Lower lobe of right lung (tissue), 2 donors: Measurements from ENCODE around the gene ZSWIM4. TPM values are rescaled to one million over a fixed set of nuclear protein-coding genes. Genes with fewer than 3 reads are reported as not detected.

Source experiments
- ATAC-seq, 2 donors: fragments of 200-7000 bp; cut with Tn5 transposase; one replicate each; pipeline ENCODE4 v1.9.1; 2020 to 2022; ENCODE audit warnings: mild to moderate bottlenecking in 2 of 2, moderate library complexity in 2 of 2
- DNase-seq: peaks from one replicate; pipeline ENCODE4 v3.0.0-alpha.2; 2020
- H3K27ac ChIP-seq: fragments of 200-600 bp; one replicate; pipeline ENCODE4 v1.8.0; 2022
- H3K27me3 ChIP-seq: fragments of 200-600 bp; one replicate; pipeline ENCODE4 v1.8.0; 2022; ENCODE audit warnings: low read depth
- H3K36me3 ChIP-seq: fragments of 200-600 bp; one replicate; pipeline ENCODE4 v1.8.0; 2022; ENCODE audit warnings: mild to moderate bottlenecking
- H3K4me1 ChIP-seq: fragments of 200-600 bp; one replicate; pipeline ENCODE4 v1.8.0; 2022
- H3K4me3 ChIP-seq: fragments of 200-600 bp; one replicate; pipeline ENCODE4 v1.8.0; 2022; ENCODE audit warnings: mild to moderate bottlenecking
- H3K9me3 ChIP-seq: fragments of 200-600 bp; one replicate; pipeline ENCODE4 v1.8.0; 2022
- CTCF ChIP-seq: fragments of 200-600 bp; IDR thresholded peaks from one replicate; pipeline ENCODE4 v1.8.0; 2022; ENCODE audit warnings: antibody characterized with exemption, mild to moderate bottlenecking
- intact Hi-C: fragments of 100-400 bp; cut with DNase I; formaldehyde crosslinking; loops from one replicate; pipeline ENCODE4 v1.11.0; 2022
- total RNA-seq: library from RNA; stranded (reverse); fragmentation: NEBNext Ultra II Directional; extraction: Animal tissue kit (Norgen Biotek cat#: 25700); gene quantifications from one replicate; pipeline ENCODE4 v1.2.1, GENCODE V29; 2021
- donor health status: DM: no; HTN: yes; CAD: no; lungs with severe emphysema.

ZSWIM4 gene
- total RNA-seq, 1 donor from 2014 or later = 7.4 TPM

- DNase-seq (no peak), ATAC-seq (no peak)
- Histone ChIP-seq H3K27ac (peak overlapping the region; percentile 100), H3K9me3 (no peaks in the 10 kb centered on the region), H3K36me3 (peaks cover 24% of the 10 kb centered on the region), H3K27me3 (no peaks in the 10 kb centered on the region), H3K4me3 (peak overlapping the region; percentile 83), H3K4me1 (peaks cover 82% of the 10 kb centered on the region)
- no peak for TF ChIP-seq CTCF
- intact Hi-C loops = no loop called here
These were observed 44.7 kb downstream of the ZSWIM4 start for GRCh38 chr19:13839938-13840304.

GRCh38 chr19:13840305-13841085, 45.3 kb downstream of the ZSWIM4 start:
- ATAC-seq = peak; percentile 21 to 24

GRCh38 chr19:13841086-13841961, 46.1 kb downstream of the ZSWIM4 start:
- peak overlapping the region; percentile 83 for H3K4me3 ChIP-seq
- intact Hi-C loops = no loop called here
- peaks cover 75% of the 10 kb centered on the region for H3K4me1 ChIP-seq

More at GRCh38 chr19:13840305-13841085, 45.3 kb downstream of the ZSWIM4 start:
- intact Hi-C loops = no loop called here
- peaks cover 18% of the 10 kb centered on the region for H3K36me3 ChIP-seq
- H3K9me3 ChIP-seq = no peaks in the 10 kb centered on the region
- H3K4me3 ChIP-seq = peak overlapping the region; percentile 83
- H3K27me3 ChIP-seq = no peaks in the 10 kb centered on the region
- no peak for TF ChIP-seq CTCF
- H3K27ac ChIP-seq = peak overlapping the region; percentile 100
- DNase-seq = peak; percentile 81
- H3K4me1 ChIP-seq = peaks cover 77% of the 10 kb centered on the region

GRCh38 chr19:13841962-13842290, 46.7 kb downstream of the ZSWIM4 start:
- intact Hi-C loops = no loop called here
- H3K4me1 ChIP-seq = peaks cover 75% of the 10 kb centered on the region
- DNase-seq = no peak
- ATAC-seq = no peak
- H3K27ac ChIP-seq = peak overlapping the region; percentile 100
- peak overlapping the region; percentile 83 for H3K4me3 ChIP-seq
- no peak for TF ChIP-seq CTCF
- no peaks in the 10 kb centered on the region for H3K9me3 ChIP-seq
- peaks cover 5% of the 10 kb centered on the region for H3K36me3 ChIP-seq
- H3K27me3 ChIP-seq = no peaks in the 10 kb centered on the region

More at GRCh38 chr19:13841086-13841961, 46.1 kb downstream of the ZSWIM4 start:
- Histone ChIP-seq H3K27ac (peak overlapping the region; percentile 100), H3K9me3 (no peaks in the 10 kb centered on the region), H3K36me3 (peaks cover 10% of the 10 kb centered on the region), H3K27me3 (no peaks in the 10 kb centered on the region)
- ATAC-seq (peak; percentile 3 to 18), DNase-seq (peak; percentile 84)
- TF ChIP-seq CTCF = no peak

- peak overlapping the region; percentile 100 for H3K27ac ChIP-seq
- no peaks in the 10 kb centered on the region for H3K27me3 ChIP-seq
- TF ChIP-seq CTCF = peak; percentile 17
- intact Hi-C loops = no loop called here
- ATAC-seq (peak; percentile 38 to 45), DNase-seq (peak; percentile 91)
- H3K36me3 ChIP-seq = peaks cover 5% of the 10 kb centered on the region
- peaks cover 72% of the 10 kb centered on the region for H3K4me1 ChIP-seq
- H3K9me3 ChIP-seq = no peaks in the 10 kb centered on the region
- peak overlapping the region; percentile 83 for H3K4me3 ChIP-seq
These were observed 47.3 kb downstream of the ZSWIM4 start for GRCh38 chr19:13842291-13843103.
